Ishikawa (cell line): Measurements from ENCODE around the gene ENOX2.

Experiments
- CEBPB ChIP-seq: IDR thresholded peaks from 2 replicates; pipeline ENCODE4 v1.6.1; 2012
- EGR1 ChIP-seq: IDR thresholded peaks from 2 replicates; pipeline ENCODE4 v1.6.1; 2012
- EP300 ChIP-seq: IDR thresholded peaks from 2 replicates; pipeline ENCODE4 v1.6.1; 2012; ENCODE audit warnings: borderline replicate concordance
- FOXM1 ChIP-seq: IDR thresholded peaks from 2 replicates; pipeline ENCODE4 v1.6.1; 2012; ENCODE audit warnings: low read depth, borderline replicate concordance
- NFIC ChIP-seq: IDR thresholded peaks from 2 replicates; pipeline ENCODE4 v1.6.1; 2012
- RAD21 ChIP-seq: IDR thresholded peaks from 2 replicates; pipeline ENCODE4 v1.6.1; 2012; ENCODE audit warnings: low read depth
- TAF1 ChIP-seq: IDR thresholded peaks from 2 replicates; pipeline ENCODE4 v1.6.1; 2012; ENCODE audit warnings: low read depth, mild to moderate bottlenecking
- TEAD4 ChIP-seq: IDR thresholded peaks from 2 replicates; pipeline ENCODE4 v1.6.1; 2012
- YY1 ChIP-seq: IDR thresholded peaks from 2 replicates; pipeline ENCODE4 v1.6.1; 2012; ENCODE audit warnings: low read depth
- ZBTB7A ChIP-seq: IDR thresholded peaks from 2 replicates; pipeline ENCODE4 v1.6.1; 2012; ENCODE audit warnings: low read depth
- TF ChIP-seq, protein P1 (sequence below): IDR thresholded peaks from 2 replicates; pipeline ENCODE4 v1.6.1; 2012; ENCODE audit warnings: low read depth, mild to moderate bottlenecking
- TF ChIP-seq, protein P2 (sequence below): IDR thresholded peaks from 2 replicates; pipeline ENCODE4 v1.6.1; 2012

DNA sequence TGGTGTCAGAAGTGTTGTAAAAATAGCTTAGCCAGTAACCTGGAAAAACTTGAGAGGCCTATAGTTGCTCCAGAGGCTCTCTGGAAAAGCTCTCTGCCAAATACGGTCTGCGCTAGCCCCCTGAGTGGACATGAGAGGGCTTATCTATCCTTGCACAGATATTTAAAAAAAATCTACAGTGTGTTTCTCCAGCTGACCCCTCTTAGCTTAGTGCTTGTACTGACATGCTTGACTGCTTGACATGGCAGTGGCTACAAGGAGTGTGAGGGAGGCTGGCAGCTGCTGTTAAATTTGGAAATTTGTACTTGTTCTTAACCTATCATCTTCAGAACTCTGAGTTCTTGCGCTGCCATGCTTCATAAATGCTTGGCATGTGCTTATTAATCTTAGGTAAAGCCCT, 272.0 kb downstream of the ENOX2 start:
- TF ChIP-seq CEBPB: no peak
- TF ChIP-seq RAD21: no peak
- TF ChIP-seq EP300: no peak
- TF ChIP-seq TAF1: no peak
- TF ChIP-seq, protein P1, sequence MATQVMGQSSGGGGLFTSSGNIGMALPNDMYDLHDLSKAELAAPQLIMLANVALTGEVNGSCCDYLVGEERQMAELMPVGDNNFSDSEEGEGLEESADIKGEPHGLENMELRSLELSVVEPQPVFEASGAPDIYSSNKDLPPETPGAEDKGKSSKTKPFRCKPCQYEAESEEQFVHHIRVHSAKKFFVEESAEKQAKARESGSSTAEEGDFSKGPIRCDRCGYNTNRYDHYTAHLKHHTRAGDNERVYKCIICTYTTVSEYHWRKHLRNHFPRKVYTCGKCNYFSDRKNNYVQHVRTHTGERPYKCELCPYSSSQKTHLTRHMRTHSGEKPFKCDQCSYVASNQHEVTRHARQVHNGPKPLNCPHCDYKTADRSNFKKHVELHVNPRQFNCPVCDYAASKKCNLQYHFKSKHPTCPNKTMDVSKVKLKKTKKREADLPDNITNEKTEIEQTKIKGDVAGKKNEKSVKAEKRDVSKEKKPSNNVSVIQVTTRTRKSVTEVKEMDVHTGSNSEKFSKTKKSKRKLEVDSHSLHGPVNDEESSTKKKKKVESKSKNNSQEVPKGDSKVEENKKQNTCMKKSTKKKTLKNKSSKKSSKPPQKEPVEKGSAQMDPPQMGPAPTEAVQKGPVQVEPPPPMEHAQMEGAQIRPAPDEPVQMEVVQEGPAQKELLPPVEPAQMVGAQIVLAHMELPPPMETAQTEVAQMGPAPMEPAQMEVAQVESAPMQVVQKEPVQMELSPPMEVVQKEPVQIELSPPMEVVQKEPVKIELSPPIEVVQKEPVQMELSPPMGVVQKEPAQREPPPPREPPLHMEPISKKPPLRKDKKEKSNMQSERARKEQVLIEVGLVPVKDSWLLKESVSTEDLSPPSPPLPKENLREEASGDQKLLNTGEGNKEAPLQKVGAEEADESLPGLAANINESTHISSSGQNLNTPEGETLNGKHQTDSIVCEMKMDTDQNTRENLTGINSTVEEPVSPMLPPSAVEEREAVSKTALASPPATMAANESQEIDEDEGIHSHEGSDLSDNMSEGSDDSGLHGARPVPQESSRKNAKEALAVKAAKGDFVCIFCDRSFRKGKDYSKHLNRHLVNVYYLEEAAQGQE: no peak
- TF ChIP-seq YY1: no peak
- no peak for TF ChIP-seq TEAD4
- no peak for TF ChIP-seq EGR1
- TF ChIP-seq, protein P2, sequence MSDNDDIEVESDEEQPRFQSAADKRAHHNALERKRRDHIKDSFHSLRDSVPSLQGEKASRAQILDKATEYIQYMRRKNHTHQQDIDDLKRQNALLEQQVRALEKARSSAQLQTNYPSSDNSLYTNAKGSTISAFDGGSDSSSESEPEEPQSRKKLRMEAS: no peak
- no peak for TF ChIP-seq NFIC
- TF ChIP-seq ZBTB7A: no peak
- no peak for TF ChIP-seq FOXM1
